NCI-H2081 (cell line): Measurements from ENCODE around the gene MANEA.
A peak's percentile ranks its signal among the peaks of the same experiment; 100 is the strongest.

Source experiments
- DNase-seq, 2 experiments: peaks; one replicate each; lab custom pipeline; 2025; lab: John Stamatoyannopoulos, UW

MANEA gene

GRCh38 chr6:95589067-95589466, 11.7 kb downstream of the MANEA start:
- no peak for DNase-seq

DNA sequence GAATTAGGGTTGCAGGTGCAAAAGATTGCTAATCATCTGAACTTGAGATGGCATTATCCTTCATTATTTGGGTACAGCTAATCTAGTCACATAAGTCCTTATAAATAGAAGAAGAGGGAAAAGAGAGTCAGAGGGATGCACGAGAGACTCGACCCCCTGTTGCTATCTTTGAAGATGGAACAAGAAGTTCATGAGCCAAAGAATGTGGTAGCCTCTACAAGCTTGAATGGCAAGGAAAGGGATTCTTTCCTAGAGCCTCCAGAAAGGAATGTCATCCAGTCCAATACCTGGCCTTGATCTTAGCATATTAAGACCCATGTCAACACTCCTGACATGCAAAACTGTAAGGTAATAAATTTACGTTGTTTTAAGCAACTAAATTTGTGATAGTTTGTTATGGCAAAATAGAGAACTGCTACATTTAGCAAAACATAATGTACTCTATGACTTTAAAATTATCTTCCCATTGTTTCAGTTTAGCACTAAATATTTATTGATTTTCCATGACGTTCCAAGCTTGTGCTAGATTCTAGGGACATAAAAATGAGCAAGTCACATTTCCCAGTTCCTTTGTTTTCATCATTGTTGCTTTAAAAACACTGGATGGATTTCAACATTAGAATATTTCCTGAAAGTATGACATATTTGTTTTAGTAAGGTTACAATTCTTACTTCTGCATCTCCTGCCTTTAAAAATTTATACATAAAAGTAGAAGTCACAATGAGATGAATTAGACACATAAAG, 12.7 kb downstream of the MANEA start:
- DNase-seq, result no peak

GRCh38 chr6:95593025-95593424, 15.7 kb downstream of the MANEA start:
- DNase-seq, result peak in 1 of 2 experiments; percentile 36

GRCh38 chr6:95596021-95596420, 18.7 kb downstream of the MANEA start:
- no peak for DNase-seq

DNA sequence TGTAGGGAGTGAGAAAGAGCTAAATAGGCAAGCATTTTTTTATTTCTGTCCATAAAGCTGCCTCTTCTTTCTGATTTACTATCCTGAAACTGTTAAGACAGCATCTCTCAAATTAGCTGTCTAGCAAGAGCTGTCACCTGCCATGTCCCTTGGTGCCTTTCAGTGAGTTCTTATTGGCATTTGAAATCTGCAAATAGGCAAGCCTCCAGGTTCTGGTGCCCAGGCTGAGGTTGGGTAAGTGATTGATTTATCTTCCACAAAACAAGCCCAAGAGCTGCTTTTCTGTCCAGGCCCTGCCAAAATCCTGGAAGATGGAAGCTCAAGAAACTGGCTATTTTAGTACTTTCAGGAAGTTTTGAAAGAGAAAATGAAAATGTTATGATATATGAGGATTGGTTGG, 22.4 kb downstream of the MANEA start:
- no peak for DNase-seq

- no peak for DNase-seq
Observed at GRCh38 chr6:95601133-95601532, 23.8 kb downstream of the MANEA start.

GRCh38 chr6:95614094-95614493, 36.8 kb downstream of the MANEA start:
- DNase-seq, result no peak

GRCh38 chr6:95629551-95629950, 52.2 kb downstream of the MANEA start:
- peak in 1 of 2 experiments; percentile 3 for DNase-seq

DNA sequence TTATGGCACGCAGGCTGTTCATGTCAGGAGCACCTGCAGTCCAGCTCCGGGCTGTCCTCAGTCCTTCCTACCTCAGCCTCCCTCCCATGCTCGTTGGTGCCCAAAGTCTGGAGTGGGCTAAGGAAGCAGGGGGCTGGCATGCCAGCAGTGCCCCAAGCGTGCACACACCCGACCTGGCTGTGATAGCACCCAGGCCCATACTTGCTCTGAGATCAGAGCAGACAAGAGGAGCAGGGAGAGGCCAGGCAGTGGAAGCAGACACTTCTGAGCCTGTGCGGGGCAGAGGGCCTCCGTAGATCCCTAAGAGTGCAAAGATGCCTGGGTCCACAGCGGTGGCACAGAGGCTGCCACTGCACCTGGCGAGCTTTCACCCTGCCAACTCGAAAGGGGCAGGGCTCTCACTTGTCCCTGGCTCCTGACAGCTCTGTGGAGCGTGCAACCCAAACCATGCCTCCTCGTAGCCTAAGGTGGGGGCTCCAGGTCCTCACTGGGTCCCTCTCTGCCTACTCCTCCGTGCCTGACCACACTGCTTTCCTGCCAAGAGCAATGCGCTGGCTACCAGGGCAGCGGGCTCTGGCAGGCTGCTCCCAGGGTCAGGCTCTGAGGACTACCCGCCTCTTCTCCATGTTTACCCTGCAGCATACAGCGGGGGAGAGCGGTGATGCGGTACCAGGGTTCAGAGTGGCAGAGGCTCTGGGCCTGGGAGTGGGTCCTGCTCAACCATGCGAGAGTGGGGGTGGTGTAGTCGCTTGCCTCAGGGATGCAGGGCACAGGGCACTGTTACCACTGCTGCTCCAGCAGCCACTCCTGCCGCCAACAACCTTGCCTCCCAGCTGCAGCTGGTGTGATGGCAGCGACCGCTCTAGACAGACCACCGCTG, 59.5 kb downstream of the MANEA start:
- no peak for DNase-seq

GRCh38 chr6:95648636-95649035, 71.3 kb downstream of the MANEA start:
- peak in 1 of 2 experiments; percentile 3 for DNase-seq

- no peak for DNase-seq
Observed at GRCh38 chr6:95649451-95649850, 72.1 kb downstream of the MANEA start.

DNA sequence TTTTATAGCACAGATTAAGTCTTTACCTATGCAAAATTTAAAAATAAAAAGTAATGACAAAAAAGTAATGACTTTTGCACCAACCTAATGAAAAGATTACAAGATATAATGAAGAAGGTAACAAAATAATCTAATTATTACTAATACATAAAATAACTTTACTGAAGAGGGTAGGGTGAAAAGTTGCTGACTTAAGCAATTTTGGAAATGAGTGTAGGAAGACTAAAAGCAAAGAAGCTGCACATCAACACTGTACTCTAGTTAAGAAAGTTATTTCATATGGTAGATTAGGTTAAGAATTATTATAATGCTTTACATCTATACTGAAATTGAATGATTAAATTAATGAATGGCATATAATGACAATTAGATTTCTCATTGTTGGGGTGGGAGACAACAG, 76.8 kb downstream of the MANEA start:
- DNase-seq, result no peak

DNA sequence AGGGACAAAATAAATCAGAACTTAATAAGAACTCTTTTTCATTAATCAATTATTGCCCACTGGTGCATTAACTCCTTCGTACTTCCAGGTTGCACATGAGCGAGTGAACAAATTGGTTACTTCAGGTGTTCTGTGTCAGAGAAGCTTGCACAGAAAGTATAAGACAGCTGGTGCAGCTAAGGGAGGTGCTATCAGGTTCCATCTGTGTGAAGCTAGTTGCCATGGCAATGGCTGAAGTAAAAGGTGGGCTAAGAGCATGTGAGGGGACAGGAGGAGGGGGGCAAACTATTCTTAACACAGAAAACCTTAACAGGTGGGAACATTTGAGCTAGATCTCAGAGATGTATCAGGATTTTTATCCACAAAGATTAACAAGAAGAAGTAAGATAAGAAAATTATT, 81.6 kb downstream of the MANEA start:
- no peak for DNase-seq
